ENCODE data around the gene ANO7.

ANO7 gene

DNA sequence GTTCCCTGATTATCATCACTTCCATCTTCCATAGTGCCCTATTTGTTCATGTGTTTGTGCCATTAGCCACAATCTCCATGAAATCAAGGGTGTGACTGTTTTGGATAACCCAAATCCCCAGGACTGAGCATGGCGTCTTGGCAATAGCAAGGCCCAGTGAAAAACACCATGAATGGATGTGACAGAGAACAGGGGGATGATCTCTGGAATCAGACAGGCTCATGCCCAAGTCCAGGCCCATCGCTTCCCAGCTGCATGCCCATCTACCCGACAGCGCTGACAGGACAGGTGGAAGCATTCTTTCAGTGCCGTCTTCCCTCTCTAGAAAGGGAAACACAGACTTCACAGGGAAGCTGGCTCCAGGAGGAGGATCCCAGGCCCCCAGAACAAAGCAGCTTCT lies 77.0 kb downstream of the ANO7 start:
- Histone ChIP-seq H3K9ac (ENCODE audit: insufficient read length) (no peak overlapping the region), H3K9me3 (ENCODE audit: low read depth, low read length) (no peaks in the 10 kb centered on the region), H3K4me3 (no peak overlapping the region), H3K27ac (no peak overlapping the region), H3K36me3 (ENCODE audit: insufficient read depth, low read length) (peaks cover 88% of the 10 kb centered on the region)
- no peak for TF ChIP-seq POLR2AphosphoS5 (IDR thresholded peaks at IDR 0.05; ENCODE audit: borderline replicate concordance, low read depth, low read length)
- DNase-seq (ENCODE audit: low read depth, low spot score) = no peak

DNA sequence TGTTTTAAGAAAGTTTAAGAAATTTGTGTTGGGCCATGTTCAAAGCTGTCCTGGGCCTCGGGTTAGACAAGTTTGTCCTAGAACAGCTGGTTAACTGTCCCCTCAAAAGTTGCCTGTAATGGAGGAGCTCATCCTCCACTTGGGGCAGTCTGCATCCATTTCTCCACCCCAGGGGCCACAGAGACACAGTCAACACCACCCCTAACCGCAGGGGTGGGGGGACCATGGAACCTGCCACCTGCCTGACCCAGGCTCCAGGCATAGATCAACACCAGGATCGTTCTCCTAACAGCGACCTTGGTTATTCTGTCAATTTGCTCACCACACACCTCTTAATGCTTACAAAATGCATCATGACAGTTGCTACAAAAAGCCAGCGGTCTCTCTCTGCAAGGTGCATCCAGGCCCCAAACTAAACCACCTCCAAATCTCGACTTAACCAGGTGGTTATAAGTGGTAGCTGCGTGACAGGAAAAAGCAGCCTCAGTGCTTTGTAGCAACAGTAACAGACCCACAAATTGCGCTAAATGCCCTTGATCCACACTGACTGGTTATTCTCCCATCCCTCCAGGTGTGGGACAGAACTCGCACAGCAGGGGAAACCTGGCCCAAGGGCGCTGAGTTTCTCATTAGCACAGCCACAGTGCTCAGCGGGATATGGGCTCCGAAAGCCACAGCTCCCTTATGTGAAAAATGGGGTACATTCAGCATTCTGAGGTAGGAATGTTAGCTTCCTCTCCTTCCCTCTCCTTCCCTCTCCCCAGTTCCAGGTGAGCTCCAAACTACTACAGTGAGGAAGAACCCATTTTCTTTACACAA lies 79.0 kb downstream of the ANO7 start:
- Histone ChIP-seq H3K36me3 (ENCODE audit: insufficient read depth, low read length) (peaks cover 68% of the 10 kb centered on the region), H3K27ac (no peak overlapping the region), H3K9ac (ENCODE audit: insufficient read length) (no peak overlapping the region), H3K4me3 (no peak overlapping the region), H3K9me3 (ENCODE audit: low read depth, low read length) (no peaks in the 10 kb centered on the region)
- TF ChIP-seq POLR2AphosphoS5 (IDR thresholded peaks at IDR 0.05; ENCODE audit: borderline replicate concordance, low read depth, low read length) (no peak), FOXP2 (optimal IDR thresholded peaks at IDR 0.05; ENCODE audit: control extremely low read depth, extremely low read length, insufficient read depth) (no peak), EZH2 (IDR thresholded peaks at IDR 0.05) (no peak)
- no peak for DNase-seq (ENCODE audit: low read depth, low spot score)

DNA sequence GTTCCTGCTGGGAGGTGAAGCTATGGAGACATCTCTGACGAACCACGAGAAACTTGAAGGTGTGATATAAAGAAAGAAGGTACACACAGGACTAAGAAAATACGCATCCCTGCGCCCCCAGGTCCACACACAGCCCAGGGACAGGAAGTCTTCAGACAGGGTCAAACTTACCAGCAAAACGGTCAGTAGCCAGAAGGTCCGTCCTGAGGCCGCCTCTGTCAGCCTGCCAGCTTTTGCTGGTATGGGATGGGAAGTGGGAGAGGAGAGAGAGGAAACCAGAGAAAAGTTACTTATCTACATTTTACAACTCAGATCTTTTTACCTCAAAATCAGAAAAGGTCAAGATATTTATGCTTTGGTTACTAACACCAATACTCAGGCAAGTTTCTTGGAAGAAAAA lies 79.8 kb downstream of the ANO7 start:
- no peak for DNase-seq (ENCODE audit: low read depth, low spot score)
- no peak overlapping the region for H3K27ac ChIP-seq
- no peak overlapping the region for H3K4me3 ChIP-seq
- no peak for TF ChIP-seq EZH2 (IDR thresholded peaks at IDR 0.05)
- no peaks in the 10 kb centered on the region for H3K9me3 ChIP-seq (ENCODE audit: low read depth, low read length)
- peaks cover 60% of the 10 kb centered on the region for H3K36me3 ChIP-seq (ENCODE audit: insufficient read depth, low read length)
- no peak overlapping the region for H3K9ac ChIP-seq (ENCODE audit: insufficient read length)

DNA sequence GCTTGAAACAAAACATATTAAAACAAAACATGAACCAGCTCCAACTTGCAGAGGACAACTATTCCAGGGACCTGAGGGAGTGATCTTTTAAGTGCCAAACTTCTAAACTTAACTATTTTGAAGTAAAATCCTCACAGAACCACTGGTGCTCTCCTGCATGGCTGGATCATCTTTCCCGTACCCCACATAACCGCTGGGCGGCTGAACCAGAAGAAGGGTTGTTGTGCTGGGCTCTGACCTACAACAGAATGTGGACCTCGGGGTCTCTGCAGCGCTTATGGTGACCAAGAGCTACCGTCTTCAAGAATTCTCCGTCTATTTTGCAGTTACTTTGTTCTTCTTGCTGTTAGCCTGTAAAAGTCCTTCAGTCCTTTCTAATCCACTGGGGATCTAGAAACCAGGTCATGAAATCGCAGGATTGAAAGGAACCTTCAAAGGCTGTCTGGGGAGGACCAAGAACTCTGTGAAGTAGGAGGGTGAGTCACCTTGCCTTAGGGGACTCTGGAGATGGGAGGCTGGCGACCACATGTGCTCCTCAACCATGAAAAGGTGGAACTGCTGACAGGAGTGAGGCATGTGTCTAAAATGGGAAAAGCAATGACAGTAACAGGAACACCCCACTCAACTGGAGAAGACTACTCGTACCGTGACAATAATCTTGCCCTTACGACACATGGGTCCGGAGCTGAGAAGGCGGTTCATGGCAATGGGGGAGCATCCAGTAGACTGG lies 80.4 kb downstream of the ANO7 start:
- Histone ChIP-seq H3K4me3 (no peak overlapping the region), H3K9me3 (ENCODE audit: low read depth, low read length) (no peaks in the 10 kb centered on the region), H3K36me3 (ENCODE audit: insufficient read depth, low read length) (peaks cover 54% of the 10 kb centered on the region), H3K9ac (ENCODE audit: insufficient read length) (no peak overlapping the region), H3K27ac (0 out of 2 replicates have a peak overlapping the region, but pooled peaks have one; percentile 37)
- no peak for DNase-seq (ENCODE audit: low read depth, low spot score)
- TF ChIP-seq EZH2 (IDR thresholded peaks at IDR 0.05) (no peak), FOXP2 (optimal IDR thresholded peaks at IDR 0.05; ENCODE audit: control extremely low read depth, extremely low read length, insufficient read depth) (no peak)

DNA sequence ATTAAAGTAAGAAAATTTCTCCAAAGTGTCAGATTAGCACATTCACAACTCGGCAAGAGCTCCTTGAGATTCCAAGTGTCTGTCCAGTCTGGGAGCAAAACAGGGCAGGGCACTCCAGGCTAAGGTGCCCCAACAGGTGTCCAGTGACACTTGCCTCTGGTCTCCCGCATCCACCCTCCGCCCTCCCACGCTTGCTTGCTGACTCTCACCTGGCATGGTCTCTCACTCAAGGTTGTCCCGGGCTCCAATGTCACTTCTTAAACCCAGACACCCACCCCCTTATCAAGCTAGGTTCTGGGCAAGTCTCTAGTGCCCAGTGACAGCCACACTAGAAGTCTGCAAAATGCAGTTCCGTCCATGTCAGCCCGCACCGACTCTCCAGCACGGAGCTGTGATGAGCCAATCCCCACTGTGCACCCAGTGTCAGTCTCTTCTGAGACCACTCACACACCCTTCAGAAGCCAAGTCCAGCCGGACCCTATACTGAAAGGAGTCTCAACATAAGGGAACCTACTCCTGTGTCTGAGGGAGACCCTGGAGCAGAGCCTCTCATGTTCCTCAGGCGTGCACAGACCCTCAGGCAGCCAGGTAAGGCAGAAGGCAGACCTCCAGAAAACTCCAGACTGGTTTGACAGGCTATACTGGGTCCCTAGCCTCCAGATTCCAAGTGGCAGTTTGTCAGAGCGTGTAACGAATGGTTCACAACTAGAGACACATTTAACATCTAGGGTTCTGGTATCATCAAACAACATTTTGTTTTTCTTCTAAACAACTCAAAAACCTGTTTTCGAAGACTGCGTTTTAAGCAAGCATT lies 81.4 kb downstream of the ANO7 start:
- Histone ChIP-seq H3K36me3 (ENCODE audit: insufficient read depth, low read length) (peaks cover 46% of the 10 kb centered on the region), H3K9ac (ENCODE audit: insufficient read length) (peak overlapping the region; percentile 12), H3K27ac (no peak overlapping the region), H3K4me3 (no peak overlapping the region), H3K9me3 (ENCODE audit: low read depth, low read length) (no peaks in the 10 kb centered on the region)
- DNase-seq (ENCODE audit: low read depth, low spot score) = no peak
- no peak for TF ChIP-seq FOXP2 (optimal IDR thresholded peaks at IDR 0.05; ENCODE audit: control extremely low read depth, extremely low read length, insufficient read depth)
- TF ChIP-seq POLR2AphosphoS5 (IDR thresholded peaks at IDR 0.05; ENCODE audit: borderline replicate concordance, low read depth, low read length) = no peak
- no peak for TF ChIP-seq EZH2 (IDR thresholded peaks at IDR 0.05)

DNA sequence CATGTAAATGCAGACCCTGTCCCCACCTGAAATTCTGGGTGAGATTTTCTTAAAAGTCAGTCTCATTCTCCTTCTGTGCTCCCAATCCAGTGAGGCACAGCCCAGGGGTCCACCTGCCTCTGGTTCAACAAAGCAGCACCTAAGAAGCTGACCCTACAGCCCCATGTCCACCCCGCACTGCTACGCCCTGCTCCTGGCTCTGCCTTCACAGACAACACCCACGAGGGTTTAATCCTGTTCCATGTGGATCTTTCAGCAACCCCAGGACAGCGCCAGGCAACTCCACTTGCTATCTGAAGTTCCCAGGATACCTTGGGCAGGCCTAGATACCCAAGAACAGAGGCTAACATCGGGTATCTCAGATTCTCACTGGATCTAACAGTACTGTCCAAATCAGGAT lies 82.1 kb downstream of the ANO7 start:
- Histone ChIP-seq H3K27ac (no peak overlapping the region), H3K9ac (ENCODE audit: insufficient read length) (peak overlapping the region; percentile 8), H3K9me3 (ENCODE audit: low read depth, low read length) (no peaks in the 10 kb centered on the region), H3K36me3 (ENCODE audit: insufficient read depth, low read length) (peaks cover 42% of the 10 kb centered on the region), H3K4me3 (peak overlapping the region; percentile 83; the same call in 1 of the 2 replicates)
- no peak for TF ChIP-seq EZH2 (IDR thresholded peaks at IDR 0.05)
- no peak for TF ChIP-seq POLR2AphosphoS5 (IDR thresholded peaks at IDR 0.05; ENCODE audit: borderline replicate concordance, low read depth, low read length)
- no peak for TF ChIP-seq FOXP2 (optimal IDR thresholded peaks at IDR 0.05; ENCODE audit: control extremely low read depth, extremely low read length, insufficient read depth)
- no peak for DNase-seq (ENCODE audit: low read depth, low spot score)

DNA sequence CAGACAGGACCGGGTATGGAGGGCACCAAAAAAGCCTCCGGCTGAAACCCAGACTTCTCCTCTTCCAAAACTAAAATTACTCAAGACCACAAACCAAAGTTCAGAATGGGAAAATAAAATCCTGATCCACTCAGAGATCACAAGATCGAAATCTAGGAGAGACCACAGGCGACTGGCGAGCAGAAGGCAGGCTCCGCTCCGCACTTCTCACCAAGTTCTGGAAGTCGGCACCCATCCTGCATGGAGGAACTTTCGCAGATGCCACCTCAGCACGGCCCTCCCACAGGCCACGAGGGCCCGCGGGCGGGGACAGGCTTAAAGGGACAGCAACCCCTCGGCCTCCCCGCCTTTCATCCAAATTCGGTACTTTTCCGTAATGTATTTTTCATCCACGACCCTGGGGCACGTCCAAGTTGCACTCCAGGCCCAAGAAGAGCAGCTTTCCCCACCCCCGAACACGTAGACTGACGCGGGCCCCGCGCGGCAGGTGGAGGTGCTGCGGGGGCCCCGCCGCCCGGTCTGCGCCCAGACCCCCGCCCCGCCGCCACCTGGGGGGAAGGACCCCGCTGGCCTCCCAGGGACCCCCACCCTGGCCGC lies 83.3 kb downstream of the ANO7 start:
- H3K27ac ChIP-seq = 0 out of 2 replicates have a peak overlapping the region, but pooled peaks have one; percentile 43

More for the DNA sequence above, 83.3 kb downstream of the ANO7 start:
- Histone ChIP-seq H3K36me3 (ENCODE audit: insufficient read depth, low read length) (peaks cover 34% of the 10 kb centered on the region), H3K4me3 (peak overlapping the region; percentile 83), H3K9ac (ENCODE audit: insufficient read length) (peak overlapping the region; percentile 84), H3K9me3 (ENCODE audit: low read depth, low read length) (no peaks in the 10 kb centered on the region)
- no peak for DNase-seq (ENCODE audit: low read depth, low spot score)
- TF ChIP-seq FOXP2 (optimal IDR thresholded peaks at IDR 0.05; ENCODE audit: control extremely low read depth, extremely low read length, insufficient read depth) (no peak), POLR2AphosphoS5 (IDR thresholded peaks at IDR 0.05; ENCODE audit: borderline replicate concordance, low read depth, low read length) (no peak), EZH2 (IDR thresholded peaks at IDR 0.05) (no peak)

Data from SK-N-MC (cell line).